Measurements from ENCODE around the gene PRCC.
"Not testable (repeated sequence)": the region's sequence is repeated elsewhere in the genome, so short reads cannot be mapped to it uniquely, and the experiment has no call there.

Gene PRCC

DNA sequence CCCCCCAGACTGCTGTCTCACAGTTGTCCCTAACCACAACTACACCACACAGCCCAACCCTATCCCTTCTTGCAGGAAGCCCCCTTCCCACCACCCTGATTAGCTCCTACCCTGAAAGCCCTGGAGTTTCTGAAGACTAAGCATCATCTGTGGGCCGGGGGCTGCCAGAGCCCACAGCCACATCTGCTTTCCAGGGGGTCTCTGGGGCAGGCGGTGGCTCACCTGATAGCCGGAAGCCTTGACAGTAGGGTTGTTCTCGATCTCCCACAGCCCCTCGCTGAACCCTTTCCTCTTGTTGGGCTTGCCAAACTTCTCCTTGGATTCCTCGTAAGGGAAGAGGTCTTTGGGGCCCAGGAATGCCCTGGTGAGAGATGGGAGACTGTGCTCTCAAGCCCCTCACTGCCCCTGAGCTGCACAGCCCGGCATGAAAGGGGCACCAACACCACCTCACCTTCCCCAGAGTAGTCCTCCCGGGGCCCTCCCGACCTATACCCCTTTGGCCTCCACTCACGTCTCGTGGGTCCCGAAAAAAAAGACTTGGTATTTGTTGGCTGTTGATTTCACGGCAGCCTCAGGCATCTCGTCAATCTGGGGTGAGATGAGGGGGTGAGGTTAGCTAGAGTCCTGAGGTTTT lies 22.4 kb upstream of the PRCC start:
- DNase-seq, result no peak

DNA sequence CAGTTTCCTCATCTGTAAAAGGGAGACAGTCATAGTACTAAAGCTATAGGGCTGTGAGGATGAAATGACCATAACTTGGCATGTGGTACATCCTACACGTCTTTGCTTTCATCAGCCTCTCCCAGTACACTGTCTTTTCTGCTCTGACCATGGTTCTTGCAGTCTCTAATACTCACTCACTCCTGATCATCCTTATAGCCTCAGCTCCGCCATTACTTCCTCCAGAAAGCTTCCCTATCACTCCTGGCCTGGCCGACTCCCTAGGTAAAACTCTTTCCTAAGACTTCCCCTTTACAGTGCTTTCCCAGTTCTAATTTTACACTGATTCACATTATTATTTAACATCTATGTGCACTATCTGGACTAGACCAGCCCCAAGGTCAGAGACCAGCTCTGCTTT lies 21.5 kb upstream of the PRCC start:
- DNase-seq, result no peak

DNA sequence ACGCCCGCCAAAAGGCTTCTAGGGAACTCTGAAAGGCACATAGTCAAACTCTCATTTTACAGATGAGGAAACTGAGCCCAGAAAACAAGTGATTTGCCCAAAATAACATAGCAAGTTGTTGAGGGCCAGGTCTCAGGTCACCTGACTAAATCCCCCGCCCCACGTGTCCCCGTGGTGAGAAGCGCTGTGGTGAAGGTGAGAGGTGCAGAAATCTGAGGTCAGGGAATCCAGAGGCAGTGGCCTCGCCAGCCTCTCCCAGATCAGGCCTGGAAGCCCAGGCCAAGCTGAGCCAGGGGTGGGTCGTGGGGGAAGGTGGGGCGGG lies 21.0 kb upstream of the PRCC start:
- DNase-seq, result no peak

DNA sequence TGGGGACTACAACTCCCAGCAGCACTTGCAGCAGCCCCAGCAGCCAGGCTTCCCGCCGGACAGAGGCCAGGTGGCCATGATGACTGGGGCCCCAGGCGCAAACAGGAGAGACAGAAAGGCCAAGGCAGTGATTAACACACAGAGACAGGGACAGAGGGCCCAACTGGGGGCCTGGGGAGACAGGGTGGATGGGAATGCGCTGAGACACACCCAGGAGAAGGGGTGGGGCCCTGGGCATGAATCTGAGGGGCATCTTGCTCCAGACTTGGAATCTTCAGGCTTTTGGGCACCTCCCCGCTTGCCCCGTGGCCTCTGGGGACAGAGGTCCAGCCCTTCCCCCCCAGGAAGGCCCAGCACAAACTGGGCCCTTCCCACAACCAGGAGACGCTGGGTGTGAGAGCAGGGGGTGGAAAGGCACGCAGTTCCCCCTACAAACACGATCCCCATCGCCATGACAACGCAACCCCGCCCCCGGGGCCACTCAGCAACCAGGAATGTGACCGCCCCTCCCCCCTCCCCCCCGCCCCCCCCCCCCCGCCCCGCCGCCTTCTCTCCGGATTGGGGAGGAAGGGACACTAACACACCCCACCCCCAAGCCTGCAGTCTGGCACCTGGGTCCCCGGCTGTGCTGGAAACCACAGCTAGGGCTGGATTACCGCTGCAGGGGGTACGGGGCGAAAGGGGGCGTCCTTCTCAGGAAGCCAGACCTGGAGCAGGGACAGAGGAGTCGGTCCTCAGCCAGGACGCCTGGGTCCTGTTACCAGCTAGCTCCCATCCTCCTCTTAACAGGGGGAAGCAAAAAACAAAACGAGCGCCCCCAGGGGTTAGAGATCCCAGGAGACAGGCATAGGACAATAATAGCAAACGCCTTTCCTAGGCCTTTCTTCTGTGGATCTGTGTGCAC lies 20.4 kb upstream of the PRCC start:
- peak; percentile 47 to 55 for DNase-seq

DNA sequence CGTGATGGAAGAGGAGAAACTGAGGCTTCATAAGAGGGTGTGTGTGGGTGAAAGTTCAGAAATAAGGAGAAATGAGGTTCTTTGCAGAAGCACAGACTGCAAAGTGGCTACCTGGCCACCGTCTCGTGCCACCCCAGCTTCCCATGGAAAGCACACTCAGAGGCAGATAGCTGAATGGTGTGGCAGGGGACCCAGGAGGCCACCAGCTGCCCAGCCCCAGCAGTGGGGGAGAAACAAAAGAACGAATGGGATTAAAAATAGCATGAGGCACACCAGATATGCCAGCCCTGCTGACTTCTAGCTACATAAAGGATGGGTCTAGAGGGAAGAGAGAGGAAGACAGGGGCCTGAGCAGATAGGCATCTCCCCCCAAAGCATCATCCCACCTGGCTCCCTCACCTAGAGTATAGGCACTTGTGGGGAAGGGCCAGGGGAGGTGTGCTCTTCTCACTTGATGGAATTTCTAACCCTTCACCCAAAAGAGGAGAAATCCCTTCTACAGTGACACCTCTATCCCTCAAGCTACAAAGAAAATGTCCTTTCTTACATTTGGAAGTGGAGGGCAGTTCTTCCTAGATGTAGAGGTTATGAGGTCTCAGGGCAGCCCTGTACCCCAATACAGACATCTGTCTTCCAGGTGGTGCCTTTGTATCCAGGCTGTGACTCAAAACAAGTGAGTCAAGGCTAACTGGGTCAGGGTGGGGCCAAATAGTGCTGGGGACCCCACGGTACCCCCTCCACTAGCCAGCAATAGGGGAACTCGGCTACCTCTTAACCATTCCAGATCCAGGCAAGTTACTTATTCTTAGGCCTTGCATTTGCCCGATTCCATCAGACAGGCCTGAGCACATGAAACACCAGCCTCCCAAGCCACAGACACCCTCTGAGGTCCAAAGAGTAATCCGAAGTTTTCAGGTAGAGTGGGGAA lies 19.3 kb upstream of the PRCC start:
- DNase-seq, result no peak

DNA sequence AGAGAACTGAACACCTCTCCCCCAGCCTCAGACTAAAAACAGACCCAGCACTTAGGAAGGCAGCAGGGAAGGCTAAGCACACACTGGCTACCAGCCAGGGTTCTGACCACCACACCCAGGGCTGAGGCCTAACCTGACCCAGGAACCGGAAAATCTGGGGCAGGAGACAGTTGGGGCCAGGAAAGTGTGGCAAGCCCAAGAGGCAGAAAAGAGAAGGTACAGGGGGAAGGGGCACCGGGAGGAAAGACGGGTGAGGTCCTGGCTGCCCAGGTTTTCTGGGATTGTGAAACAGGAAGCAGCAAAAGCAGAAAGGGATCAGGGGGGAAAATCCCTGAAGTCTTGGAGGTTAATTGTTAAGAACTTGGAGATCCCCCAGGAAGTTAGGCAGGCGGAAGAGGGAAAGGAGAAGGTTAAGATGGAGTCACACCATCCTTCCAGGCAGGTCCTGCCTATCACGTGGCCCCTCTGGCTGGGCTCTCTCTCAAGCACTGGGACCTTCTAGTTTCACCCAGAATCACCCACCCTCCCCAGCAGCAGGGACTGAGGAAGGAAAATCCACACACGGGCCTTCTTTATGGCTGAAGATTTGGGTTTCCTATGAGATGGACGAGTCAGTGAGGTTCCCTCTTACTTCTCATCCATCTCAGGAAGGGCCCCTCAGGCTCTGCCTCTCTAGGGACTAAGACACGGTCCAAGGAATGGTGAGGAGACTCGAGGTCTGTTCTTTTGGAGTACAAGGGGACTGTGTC lies 18.5 kb upstream of the PRCC start:
- no peak for DNase-seq

DNA sequence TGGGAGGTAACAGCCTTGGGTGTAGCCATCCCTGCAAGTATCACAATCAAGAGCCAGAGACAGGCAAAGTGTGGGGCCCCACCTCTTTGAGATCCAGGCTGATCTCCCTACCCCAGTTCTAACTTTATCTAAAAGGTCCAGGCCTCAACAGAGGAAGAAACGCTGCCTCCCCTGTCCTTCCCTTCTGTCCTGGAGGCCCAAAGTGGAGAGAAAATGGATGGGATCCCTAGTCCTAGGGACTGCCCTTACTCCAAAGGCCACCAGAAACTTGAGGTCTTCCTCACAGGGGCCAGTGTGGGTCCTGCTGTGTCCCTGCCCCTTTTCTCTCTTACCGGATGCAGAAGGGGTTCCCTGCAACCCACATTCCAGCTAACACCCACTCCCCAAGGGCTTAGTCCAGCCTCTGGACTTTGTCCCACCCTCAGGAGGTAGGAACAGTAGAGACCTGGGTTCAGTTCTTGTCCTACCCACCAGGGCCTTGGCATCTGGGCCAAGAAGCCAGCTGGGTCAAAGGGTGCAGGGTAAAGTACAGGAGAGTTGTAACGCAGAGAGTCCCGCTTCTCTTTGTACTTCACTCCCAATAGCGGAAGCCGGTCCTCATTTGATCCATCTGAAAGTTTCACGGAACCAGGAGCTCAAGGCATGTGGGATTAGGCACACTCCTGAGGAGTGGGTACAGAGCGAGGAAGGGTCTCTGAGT lies 17.8 kb upstream of the PRCC start:
- no peak for DNase-seq

DNA sequence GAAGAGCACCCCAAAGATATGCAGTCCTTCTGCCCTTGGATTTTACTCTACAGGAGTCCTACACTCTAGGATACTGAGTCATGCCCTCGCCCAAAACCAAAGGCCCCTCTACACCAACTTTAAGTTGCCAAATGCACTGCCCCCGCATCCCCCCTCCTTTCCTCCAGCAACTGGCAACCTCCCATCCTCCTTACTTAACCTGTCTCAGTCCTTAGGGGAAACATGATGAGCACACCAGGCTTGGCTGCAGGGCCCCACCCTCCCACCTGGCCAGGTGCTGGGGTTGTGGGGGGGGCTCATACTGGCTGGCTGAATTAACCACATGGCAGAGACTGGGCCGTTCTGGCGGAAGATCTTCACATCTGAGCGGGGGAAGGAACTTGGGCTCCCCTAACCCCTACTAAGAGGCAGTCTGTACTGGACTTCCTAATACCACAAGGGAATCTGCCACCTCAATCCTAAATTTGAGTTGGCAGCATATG lies 17.1 kb upstream of the PRCC start:
- no peak for DNase-seq

DNA sequence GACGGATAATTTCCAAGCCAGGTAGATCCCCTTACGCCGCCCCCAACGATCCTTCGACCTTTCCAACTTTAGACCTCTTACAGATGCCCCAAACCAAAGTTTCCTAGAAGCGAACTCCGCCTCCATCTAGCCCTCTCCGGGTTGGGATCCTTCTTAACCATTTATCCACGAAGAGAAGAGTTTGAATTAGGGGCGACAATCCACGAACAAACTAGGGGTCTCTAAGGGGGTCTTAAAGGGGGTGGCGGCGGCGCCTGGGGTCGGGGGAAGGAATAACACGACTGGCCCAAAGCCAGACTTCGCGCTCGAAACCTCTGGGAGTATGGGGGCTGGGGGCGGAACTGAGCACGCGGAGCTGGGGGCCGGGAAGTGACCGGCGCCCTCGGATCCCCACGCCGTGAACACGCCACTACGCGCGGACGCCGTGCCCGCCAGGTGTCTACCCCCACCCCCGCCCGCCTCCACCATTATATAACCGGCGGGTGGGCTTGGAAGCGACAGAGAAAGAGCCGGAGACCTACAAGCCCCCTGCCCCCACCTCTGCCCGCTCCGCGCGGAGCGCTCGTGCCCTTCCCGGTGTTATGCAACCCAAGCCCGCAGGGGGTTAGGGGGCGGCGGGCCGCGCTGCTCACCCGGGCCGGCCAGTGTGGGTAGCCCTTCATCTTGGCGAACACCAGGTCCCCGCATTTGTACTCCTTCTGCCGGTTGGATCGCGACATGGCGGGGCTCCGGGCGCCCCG lies 16.5 kb upstream of the PRCC start:
- no peak for DNase-seq

DNA sequence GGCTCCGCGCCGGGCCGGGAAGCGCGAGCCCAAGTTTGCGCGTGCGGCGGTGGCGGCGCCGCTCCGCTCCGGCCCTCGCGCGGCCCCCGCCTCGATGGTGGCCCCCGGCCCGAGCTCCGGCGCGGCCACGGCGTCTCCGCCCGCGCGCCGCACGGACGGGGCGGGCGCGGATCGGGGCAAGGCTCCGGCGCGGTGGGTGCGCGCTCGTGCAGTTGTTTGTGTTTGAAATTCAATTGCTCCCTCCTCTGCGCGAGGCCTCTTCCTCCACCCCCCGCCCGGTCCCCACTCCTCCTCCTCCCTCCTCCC lies 15.9 kb upstream of the PRCC start, which contains the start of gene HDGF:
Gene HDGF (minus strand): TSS at position 225 of the 306 bp plus-strand sequence. CDS start 246 bp downstream, outside the sequence.
- no peak for DNase-seq

DNA sequence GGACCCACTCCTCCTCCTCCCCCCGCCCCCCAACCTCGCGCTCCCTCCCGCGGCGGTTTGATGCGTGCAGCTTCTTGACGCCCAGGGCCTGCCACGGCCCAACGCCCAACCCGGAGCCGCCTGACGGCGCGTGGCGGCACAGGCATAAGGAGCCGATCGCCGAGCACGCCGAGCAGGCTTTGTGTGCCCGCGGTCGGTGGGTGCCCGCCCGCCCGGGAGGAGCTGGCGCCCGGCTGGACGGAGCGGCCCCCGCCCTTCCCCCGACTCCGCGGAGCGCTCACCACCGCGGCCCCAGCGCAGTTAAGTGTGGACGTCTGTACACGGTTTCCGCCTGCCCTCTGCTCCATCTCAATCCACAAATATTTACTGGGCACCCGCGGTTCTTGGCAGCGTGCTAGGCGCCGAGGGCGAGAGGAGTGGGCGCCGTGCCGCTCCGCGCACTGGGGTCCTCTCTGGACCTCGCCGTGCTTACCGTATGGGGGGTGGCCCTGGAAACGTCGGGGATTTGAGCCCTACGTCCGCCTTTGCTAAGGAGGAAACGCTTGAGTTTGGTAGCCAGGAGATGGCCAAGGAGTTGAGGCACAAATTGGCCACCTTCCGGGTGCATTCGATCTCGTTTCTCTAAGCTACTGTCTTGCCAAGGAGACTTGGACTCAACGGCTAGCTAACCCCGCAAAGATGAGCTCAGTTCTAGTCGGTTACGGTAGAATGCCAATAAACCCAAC lies 15.4 kb upstream of the PRCC start:
- peak; percentile 94 for DNase-seq

DNA sequence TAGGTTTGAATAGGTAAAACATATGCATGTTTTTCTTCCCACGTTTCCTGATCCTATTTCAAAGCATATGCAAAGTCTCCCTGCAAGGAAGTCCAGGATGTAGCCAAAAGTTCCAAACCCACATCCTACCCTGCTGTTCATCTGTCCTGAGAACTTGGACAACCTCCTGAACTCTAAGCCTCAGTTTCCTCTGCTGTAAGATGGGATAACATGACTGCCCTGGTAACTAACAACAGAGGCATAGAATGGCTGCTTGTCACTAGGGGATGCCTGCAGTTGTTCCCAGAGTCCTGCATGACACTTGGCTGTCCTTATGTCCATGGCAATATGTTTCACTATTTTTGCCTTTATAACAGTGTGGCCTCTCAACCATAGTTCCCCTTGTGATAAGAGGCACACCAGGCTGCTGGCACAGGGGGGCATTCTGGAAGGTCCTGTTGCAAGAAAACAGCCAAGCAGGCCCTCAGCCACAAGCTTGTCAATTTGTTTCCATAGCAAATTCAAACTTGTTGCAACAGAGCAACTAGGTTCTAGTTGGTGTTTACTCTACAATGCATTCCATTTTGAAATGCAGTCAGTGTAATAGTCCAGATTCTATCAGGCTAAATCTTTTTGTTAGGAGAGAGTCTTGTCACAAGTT lies 14.4 kb upstream of the PRCC start:
- no peak for DNase-seq

DNA sequence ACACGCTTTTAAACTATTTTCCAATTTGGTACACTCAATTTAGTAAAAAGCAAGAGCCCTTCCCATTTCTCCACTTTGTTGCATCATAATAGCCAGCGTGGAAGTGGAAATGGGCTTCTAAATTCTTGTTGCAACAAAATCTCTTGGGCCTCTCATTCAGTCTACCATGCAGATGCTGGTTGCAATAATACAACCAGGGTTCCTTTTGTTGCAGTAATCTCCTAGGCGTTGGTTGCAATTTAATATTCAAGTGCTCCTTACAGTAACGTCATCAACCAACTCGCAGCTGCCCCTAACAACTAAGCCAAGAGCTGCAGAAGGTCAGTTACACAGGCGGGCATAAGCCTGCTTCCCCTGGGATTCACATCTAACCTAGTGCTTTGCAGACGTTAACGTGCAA lies 13.1 kb upstream of the PRCC start:
- peak in 1 of 2 experiments; percentile 46 for DNase-seq

DNA sequence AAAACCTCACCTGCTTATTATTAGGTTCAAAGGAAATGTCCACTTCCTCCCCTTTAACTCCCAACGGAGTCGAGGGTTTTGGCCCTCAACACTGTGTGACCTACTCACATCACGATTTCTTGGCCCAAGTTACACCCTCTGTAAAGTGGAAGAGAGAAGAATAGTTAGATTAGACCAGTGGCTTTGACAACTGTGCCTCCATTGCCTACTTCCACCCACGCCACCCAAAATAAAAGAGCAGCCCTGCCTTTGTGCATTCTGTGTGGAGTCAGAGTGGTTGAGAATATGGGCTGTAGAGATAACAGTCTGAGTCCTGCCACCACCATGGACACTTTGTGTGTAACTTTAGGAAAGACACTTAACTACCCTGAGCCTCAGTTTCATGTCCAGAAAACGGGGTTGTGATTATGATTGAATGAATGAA lies 11.8 kb upstream of the PRCC start:
- DNase-seq, result no peak

DNA sequence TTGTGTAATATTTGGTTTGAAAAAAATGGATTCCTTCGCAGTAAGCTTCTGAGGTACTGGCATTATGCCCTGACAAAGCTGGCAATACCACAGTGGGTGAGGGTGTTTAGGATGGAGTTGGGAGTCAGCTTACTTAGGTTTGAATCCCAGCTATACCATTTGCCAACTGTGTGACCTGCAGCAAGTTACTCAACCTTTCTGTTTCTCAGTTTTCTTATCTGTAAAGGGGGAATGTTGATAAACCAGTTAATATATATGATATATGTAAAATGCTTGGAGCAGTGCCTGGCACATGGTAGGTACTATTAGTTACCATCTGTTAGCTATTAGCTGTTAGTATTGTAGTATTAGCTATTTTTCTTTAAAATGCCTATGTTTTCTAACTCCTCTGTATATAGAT lies 11.0 kb upstream of the PRCC start:
- DNase-seq, result no peak

DNA sequence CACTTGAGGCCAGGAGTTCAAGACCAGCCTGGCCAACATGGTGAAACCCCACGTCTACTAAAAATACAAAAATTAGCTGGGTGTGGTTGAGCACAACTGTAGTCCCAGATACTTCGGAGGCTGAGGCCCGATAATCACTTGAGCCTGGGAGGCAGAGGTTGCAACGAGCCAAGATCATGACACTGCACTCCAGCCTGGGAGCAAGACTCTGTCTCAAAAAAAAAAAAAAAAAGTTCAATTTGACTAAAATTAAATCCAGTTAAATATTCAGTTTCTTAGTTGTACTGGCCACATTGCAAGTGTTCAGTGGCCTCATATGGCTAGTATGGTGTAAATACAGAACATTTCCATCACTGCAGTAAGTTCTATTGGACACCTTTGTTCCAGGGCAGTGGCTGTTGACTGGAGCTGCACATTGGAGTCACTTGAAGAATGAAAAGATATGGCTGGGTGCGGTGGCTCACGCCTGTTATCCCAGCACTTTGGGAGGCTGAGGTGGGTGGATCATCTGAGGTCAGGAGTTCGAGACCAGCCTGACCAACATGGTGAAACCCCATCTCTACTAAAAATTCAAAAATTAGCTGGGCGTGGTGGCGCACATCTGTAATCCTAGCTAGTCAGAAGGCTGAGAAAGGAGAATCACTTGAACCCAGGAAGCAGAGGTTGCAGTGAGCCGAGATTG lies 9.6 kb upstream of the PRCC start:
- DNase-seq, result not testable (repeated sequence)

DNA sequence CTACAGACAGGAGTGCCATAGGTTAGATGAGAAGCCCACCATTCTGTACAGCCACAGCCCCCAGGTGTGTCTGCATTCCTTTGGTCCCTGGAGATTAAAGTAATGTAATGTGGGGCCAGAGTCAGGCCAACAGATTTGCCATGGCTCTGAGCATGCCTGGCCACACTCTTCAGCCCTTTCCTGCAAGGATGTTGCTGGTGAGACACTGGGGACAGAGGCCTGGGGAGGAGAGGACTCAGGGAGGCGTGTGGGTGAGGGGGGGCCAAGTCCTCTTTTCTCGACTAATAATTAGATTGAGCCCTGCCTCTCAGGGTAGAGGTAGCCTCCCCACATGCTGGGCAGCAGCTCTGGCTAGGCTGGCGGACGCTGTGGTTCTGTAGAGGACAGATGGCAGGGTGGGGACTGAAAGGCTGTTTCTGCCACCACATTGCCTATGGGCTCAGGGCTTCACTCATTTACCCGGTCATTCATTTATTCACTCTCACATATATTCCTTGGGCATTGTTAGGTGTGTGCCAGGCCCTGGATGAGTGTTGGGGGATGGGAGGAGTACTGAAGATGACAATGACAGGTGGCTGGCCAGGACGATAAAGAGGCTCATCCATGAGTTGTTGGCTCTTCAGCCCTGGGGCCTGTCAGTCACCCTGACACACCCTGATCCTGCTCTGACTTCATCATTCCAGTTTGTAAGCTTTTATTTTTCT lies 7.1 kb upstream of the PRCC start:
- DNase-seq, result no peak

DNA sequence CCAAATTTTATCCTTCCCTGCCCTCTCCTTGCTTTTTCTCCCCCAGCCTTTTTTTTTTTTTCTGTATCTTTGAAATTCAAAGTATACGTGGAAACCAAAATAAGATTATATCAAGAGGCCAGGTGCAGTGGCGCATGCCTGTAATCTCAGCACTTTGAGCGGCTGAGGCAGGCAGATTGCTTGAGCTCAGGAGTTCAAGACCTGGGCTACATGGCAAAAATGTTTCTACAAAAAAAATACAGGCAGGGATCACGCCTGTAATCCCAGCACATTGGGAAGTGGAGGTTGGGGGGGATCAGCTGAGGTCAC lies 6.6 kb upstream of the PRCC start:
- no peak for DNase-seq

DNA sequence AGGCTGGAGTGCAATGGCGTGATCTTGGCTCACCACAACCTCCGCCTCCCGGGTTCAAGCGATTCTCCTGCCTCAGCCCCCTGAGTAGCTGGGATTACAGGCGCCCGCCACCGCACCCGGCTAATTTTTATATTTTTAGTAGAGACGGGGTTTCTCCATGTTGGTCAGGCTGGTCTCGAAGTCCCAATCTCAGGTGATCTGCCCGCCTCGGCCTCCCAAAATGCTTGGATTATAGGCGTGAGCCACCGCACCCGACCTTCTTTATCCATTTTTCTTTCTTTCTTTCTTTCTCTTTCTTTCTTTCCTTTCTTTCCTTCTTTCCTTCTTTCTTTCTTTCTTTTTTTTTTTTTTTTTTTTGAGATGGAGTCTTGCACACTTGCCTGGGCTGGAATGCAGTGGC lies 2.2 kb upstream of the PRCC start:
- DNase-seq, result not testable (repeated sequence)

All from NCI-H1930 (cell line).